ENCODE results near the gene CCDC9B. TPM values are rescaled to one million over a fixed set of nuclear protein-coding genes. Genes with fewer than 3 reads are reported as not detected.

Gene CCDC9B
- total and polyA plus RNA-seq, 2 donors (not counting 1 experiment from before 2014, with no cell fraction given) = 2.0 to 38.0 TPM

DNA sequence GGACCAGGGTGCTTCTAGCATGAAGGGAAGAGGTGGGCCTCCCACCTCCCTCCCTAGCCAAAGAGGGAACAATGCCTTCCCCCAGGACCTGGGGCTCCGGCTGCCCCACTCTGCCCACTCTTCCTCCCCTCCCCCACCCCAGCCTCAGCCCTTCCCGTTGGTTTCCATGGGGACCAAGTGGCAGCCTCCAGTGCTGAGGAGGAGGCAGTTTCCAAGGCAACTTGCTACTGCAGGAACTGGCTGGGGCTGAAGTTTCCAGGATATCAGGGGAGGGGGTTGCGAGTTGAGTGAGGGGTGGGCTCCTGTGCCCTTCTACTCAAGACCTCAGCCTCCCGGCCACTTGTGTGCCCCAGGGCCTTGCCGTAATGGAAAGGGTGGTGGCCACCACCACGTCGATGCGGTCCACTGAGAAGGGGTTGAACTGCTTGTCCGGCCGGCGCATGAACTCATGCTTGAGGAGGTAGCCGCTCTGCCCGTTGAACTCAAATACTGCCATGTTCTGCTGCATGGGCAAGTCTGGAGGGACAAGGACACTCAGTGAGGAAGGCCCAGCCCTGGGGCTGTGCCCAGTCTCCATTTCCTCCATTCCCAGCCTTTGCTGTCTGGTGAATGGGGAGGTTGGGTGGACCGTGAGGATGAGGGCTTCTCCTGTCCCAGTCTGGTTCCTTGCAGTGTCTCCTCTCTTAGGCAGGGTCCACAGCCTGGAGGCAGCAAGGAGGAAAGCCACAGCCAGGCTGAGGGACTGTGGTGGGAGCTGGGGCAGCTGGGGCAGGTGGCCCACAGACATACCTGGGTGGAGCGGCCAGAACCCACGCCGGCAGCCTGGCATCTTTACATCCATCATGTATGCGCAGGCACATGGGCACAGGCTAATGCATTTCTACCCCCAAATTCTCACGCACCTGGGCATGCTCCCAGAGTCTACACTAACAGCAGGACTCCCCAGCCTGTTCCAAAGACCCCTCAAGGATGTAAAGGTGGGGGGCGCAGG is 46.5 kb downstream of the CCDC9B start:
- H3K9me3 ChIP-seq (ENCODE audit: control insufficient read depth, insufficient read depth, low read depth, low read length) = no peaks in the 10 kb centered on the region
- no peak overlapping the region for H3K4me3 ChIP-seq (replicated peaks in 1 of 4; ENCODE audit: control extremely low read depth in 1 of 4, insufficient read depth in 1 of 4, low read depth in 3 of 4, low read length in 4 of 4)
- H3K27me3 ChIP-seq (ENCODE audit: control insufficient read depth, insufficient read depth, low read length) = peaks cover 33% of the 10 kb centered on the region
- H2AFZ ChIP-seq (ENCODE audit: low read length) = no peak overlapping the region
- no peaks in the 10 kb centered on the region for H3K36me3 ChIP-seq (ENCODE audit: control insufficient read depth, insufficient read depth, low read length)
- H3K9ac ChIP-seq (ENCODE audit: insufficient read depth, low read length) = no peak overlapping the region
- H4K20me1 ChIP-seq (ENCODE audit: control insufficient read depth, extremely low read depth, insufficient read depth, low read length) = no peaks in the 10 kb centered on the region
- no peak overlapping the region for H3K4me2 ChIP-seq (ENCODE audit: extremely low read depth, insufficient read depth, low read length)
- H3K4me1 ChIP-seq (ENCODE audit: control insufficient read depth, extremely low read depth, insufficient read depth, low read length) = no peaks in the 10 kb centered on the region
- no peak for TF ChIP-seq EZH2 (IDR thresholded peaks at IDR 0.05; ENCODE audit: low read length, missing control alignments)
- TF ChIP-seq, protein P1, sequence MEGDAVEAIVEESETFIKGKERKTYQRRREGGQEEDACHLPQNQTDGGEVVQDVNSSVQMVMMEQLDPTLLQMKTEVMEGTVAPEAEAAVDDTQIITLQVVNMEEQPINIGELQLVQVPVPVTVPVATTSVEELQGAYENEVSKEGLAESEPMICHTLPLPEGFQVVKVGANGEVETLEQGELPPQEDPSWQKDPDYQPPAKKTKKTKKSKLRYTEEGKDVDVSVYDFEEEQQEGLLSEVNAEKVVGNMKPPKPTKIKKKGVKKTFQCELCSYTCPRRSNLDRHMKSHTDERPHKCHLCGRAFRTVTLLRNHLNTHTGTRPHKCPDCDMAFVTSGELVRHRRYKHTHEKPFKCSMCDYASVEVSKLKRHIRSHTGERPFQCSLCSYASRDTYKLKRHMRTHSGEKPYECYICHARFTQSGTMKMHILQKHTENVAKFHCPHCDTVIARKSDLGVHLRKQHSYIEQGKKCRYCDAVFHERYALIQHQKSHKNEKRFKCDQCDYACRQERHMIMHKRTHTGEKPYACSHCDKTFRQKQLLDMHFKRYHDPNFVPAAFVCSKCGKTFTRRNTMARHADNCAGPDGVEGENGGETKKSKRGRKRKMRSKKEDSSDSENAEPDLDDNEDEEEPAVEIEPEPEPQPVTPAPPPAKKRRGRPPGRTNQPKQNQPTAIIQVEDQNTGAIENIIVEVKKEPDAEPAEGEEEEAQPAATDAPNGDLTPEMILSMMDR (conservative IDR thresholded peaks at IDR 0.05 in 1 of 2, IDR thresholded peaks at IDR 0.05 in 1 of 2; ENCODE audit: low read depth in 1 of 2, low read length in 2 of 2) = no peak
- H3K27ac ChIP-seq (ENCODE audit: insufficient read depth, low read length) = no peak overlapping the region
- DNase-seq (ENCODE audit: low read depth in 2 of 2) = no peak
- H3K79me2 ChIP-seq (ENCODE audit: control insufficient read depth, insufficient read depth, low read length) = no peaks in the 10 kb centered on the region

DNA sequence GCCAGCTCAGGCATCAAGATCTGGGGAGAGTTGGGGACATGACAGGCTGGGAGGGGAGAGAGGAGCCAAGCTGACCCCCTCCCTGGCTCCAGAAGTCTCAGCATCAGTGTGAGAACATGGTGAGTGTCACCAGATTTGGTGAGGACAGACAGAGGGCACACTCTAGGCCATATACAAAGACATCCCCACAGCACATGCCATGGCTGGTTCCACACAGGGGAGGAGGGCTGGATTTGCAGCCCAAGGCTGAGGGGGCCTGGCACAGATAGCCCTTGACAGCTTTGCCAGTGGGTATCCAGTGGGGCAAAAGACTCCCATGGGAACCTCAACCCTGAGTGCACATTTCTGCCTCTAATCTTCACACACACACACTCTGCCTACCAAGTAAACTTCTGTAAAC is 47.7 kb downstream of the CCDC9B start:
- H3K36me3 ChIP-seq (ENCODE audit: control insufficient read depth, insufficient read depth, low read length) = no peaks in the 10 kb centered on the region
- H3K4me1 ChIP-seq (ENCODE audit: control insufficient read depth, extremely low read depth, insufficient read depth, low read length) = no peaks in the 10 kb centered on the region
- no peak overlapping the region for H3K9ac ChIP-seq (ENCODE audit: insufficient read depth, low read length)
- no peak overlapping the region for H2AFZ ChIP-seq (ENCODE audit: low read length)
- H3K27ac ChIP-seq (ENCODE audit: insufficient read depth, low read length) = no peak overlapping the region
- no peaks in the 10 kb centered on the region for H4K20me1 ChIP-seq (ENCODE audit: control insufficient read depth, extremely low read depth, insufficient read depth, low read length)
- no peaks in the 10 kb centered on the region for H3K79me2 ChIP-seq (ENCODE audit: control insufficient read depth, insufficient read depth, low read length)
- H3K27me3 ChIP-seq (ENCODE audit: control insufficient read depth, insufficient read depth, low read length) = peaks cover 33% of the 10 kb centered on the region
- H3K4me3 ChIP-seq (replicated peaks in 1 of 4; ENCODE audit: control extremely low read depth in 1 of 4, insufficient read depth in 1 of 4, low read depth in 3 of 4, low read length in 4 of 4) = no peak overlapping the region
- no peak overlapping the region for H3K4me2 ChIP-seq (ENCODE audit: extremely low read depth, insufficient read depth, low read length)
- TF ChIP-seq, protein P1 (conservative IDR thresholded peaks at IDR 0.05 in 1 of 2, IDR thresholded peaks at IDR 0.05 in 1 of 2; ENCODE audit: low read depth in 1 of 2, low read length in 2 of 2) = no peak
- TF ChIP-seq EZH2 (IDR thresholded peaks at IDR 0.05; ENCODE audit: low read length, missing control alignments) = no peak
- DNase-seq (ENCODE audit: low read depth in 2 of 2) = no peak
- H3K9me3 ChIP-seq (ENCODE audit: control insufficient read depth, insufficient read depth, low read depth, low read length) = no peaks in the 10 kb centered on the region

DNA sequence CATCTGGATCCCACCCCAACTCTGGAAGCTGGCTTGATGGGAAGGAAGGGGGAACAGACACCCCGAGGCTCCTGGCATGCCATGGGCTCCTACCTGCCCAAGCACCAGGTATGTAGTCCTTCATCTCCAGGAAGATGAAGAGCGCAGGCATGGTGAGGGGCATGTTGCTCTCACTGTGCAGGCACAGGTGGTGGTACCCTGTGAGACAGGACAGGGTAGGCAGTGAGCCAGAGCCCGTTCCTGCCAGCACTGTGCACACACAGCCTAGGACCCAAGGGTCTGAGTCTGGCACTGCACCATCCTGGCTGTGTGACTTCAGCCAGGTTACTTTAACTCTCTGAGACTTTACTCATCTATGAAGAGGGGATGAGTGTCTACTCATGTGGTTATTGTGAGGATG is 48.5 kb downstream of the CCDC9B start:
- no peak for DNase-seq (ENCODE audit: low read depth in 2 of 2)
- H3K27ac ChIP-seq (ENCODE audit: insufficient read depth, low read length) = no peak overlapping the region
- no peaks in the 10 kb centered on the region for H3K9me3 ChIP-seq (ENCODE audit: control insufficient read depth, insufficient read depth, low read depth, low read length)
- no peak for TF ChIP-seq EZH2 (IDR thresholded peaks at IDR 0.05; ENCODE audit: low read length, missing control alignments)
- TF ChIP-seq, protein P1 (conservative IDR thresholded peaks at IDR 0.05 in 1 of 2, IDR thresholded peaks at IDR 0.05 in 1 of 2; ENCODE audit: low read depth in 1 of 2, low read length in 2 of 2) = no peak
- H3K4me1 ChIP-seq (ENCODE audit: control insufficient read depth, extremely low read depth, insufficient read depth, low read length) = no peaks in the 10 kb centered on the region
- no peaks in the 10 kb centered on the region for H3K36me3 ChIP-seq (ENCODE audit: control insufficient read depth, insufficient read depth, low read length)
- H3K79me2 ChIP-seq (ENCODE audit: control insufficient read depth, insufficient read depth, low read length) = no peaks in the 10 kb centered on the region
- peaks cover 31% of the 10 kb centered on the region for H3K27me3 ChIP-seq (ENCODE audit: control insufficient read depth, insufficient read depth, low read length)
- H2AFZ ChIP-seq (ENCODE audit: low read length) = no peak overlapping the region
- no peak overlapping the region for H3K9ac ChIP-seq (ENCODE audit: insufficient read depth, low read length)
- H4K20me1 ChIP-seq (ENCODE audit: control insufficient read depth, extremely low read depth, insufficient read depth, low read length) = no peaks in the 10 kb centered on the region
- H3K4me3 ChIP-seq (replicated peaks in 1 of 4; ENCODE audit: control extremely low read depth in 1 of 4, insufficient read depth in 1 of 4, low read depth in 3 of 4, low read length in 4 of 4) = no peak overlapping the region
- no peak overlapping the region for H3K4me2 ChIP-seq (ENCODE audit: extremely low read depth, insufficient read depth, low read length)
